Right atrium auricular region (tissue), 2 donors: ENCODE results near the gene PPP1CB. TPM values are rescaled to one million over a fixed set of nuclear protein-coding genes. Genes with fewer than 3 reads are reported as not detected.
"Not testable (repeated sequence)": the region's sequence is repeated elsewhere in the genome, so short reads cannot be mapped to it uniquely, and the experiment has no call there.

Experiments used
- DNase-seq: peaks from one replicate; pipeline ENCODE4 v3.0.0-alpha.2; 2019; ENCODE audit warnings: low spot score
- H3K27ac ChIP-seq, 2 donors: fragments of 200-600 bp; sonication (generic); 1 replicate in 1 of 2; 2 replicates in 1 of 2; pipeline ENCODE4 v1.5.1; 2016 to 2019
- H3K27me3 ChIP-seq, 2 donors: fragments of 200-600 bp; sonication (generic); one replicate each; pipeline versions ENCODE4 v1.5.1 to v1.6.0; 2017 to 2019
- H3K36me3 ChIP-seq: fragments of 200-600 bp; sonication (generic); one replicate; pipeline ENCODE4 v1.5.1; 2016
- H3K4me1 ChIP-seq, 2 donors: fragments of 200-600 bp; sonication (generic); one replicate each; pipeline versions ENCODE4 v1.5.1 to v1.6.0; 2017 to 2019
- H3K4me3 ChIP-seq, 2 donors: fragments of 200-600 bp; sonication (generic); 1 replicate in 1 of 2; 2 replicates in 1 of 2; pipeline ENCODE4 v1.5.1; 2017 to 2019; ENCODE audit warnings: mild to moderate bottlenecking in 1 of 2, moderate library complexity in 1 of 2
- H3K9me3 ChIP-seq, 2 donors: fragments of 200-600 bp; sonication (generic); one replicate each; pipeline ENCODE4 v1.5.1; 2019
- CTCF ChIP-seq, 2 donors: fragments of 200-600 bp; sonication (generic); IDR thresholded peaks; one replicate each; pipeline ENCODE4 v1.5.1; 2019; ENCODE audit warnings: antibody characterized with exemption in 2 of 2
- total RNA-seq, 2 donors: library from RNA; depleted of rRNA; stranded (reverse); fragments of >200 nt; gene quantifications; one replicate each; pipeline ENCODE4 v1.1.0, GENCODE V29; 2016

PPP1CB gene
- total RNA-seq, 2 donors from 2014 or later = 185 to 213 TPM

GRCh38 chr2:28729698-28730097 is 21.9 kb upstream of the PPP1CB start:
- no peak for DNase-seq
- Histone ChIP-seq H3K4me3 (no peak overlapping the region), H3K4me1 (peaks cover 0 to under 1% of the 10 kb centered on the region in 2 donors), H3K9me3 (no peaks in the 10 kb centered on the region), H3K36me3 (no peaks in the 10 kb centered on the region), H3K27me3 (no peaks in the 10 kb centered on the region), H3K27ac (no peak overlapping the region)
- no peak for TF ChIP-seq CTCF (IDR thresholded peaks at IDR 0.05)

GRCh38 chr2:28730641-28731146 is 20.9 kb upstream of the PPP1CB start:
- Histone ChIP-seq H3K27ac (no peak overlapping the region), H3K9me3 (no peaks in the 10 kb centered on the region), H3K27me3 (no peaks in the 10 kb centered on the region), H3K4me3 (no peak overlapping the region), H3K4me1 (peaks cover 0 to 8% of the 10 kb centered on the region in 2 donors), H3K36me3 (no peaks in the 10 kb centered on the region)
- TF ChIP-seq CTCF (IDR thresholded peaks at IDR 0.05) = no peak
- no peak for DNase-seq

- peaks cover 0 to 8% of the 10 kb centered on the region in 2 donors for H3K4me1 ChIP-seq
- peak overlapping the region in 1 of 2 donors; percentile 6 for H3K4me3 ChIP-seq
- DNase-seq = no peak
- H3K27me3 ChIP-seq = no peaks in the 10 kb centered on the region
- peak overlapping the region; percentile 77 to 82 for H3K27ac ChIP-seq
- H3K36me3 ChIP-seq = no peaks in the 10 kb centered on the region
- H3K9me3 ChIP-seq = peaks cover 0 to 10% of the 10 kb centered on the region in 2 donors
- no peak for TF ChIP-seq CTCF (IDR thresholded peaks at IDR 0.05)
Observed at GRCh38 chr2:28735511-28735910, 16.1 kb upstream of the PPP1CB start.

GRCh38 chr2:28736034-28736433 is 15.6 kb upstream of the PPP1CB start:
- Histone ChIP-seq H3K27me3 (no peaks in the 10 kb centered on the region), H3K4me1 (peaks cover 0 to 8% of the 10 kb centered on the region in 2 donors), H3K27ac (peak overlapping the region; percentile 77 to 82), H3K9me3 (peaks cover 0 to 10% of the 10 kb centered on the region in 2 donors), H3K4me3 (peak overlapping the region in 1 of 2 donors; percentile 6), H3K36me3 (no peaks in the 10 kb centered on the region)
- no peak for TF ChIP-seq CTCF (IDR thresholded peaks at IDR 0.05)
- DNase-seq = no peak

- no peak for TF ChIP-seq CTCF (IDR thresholded peaks at IDR 0.05)
- no peaks in the 10 kb centered on the region for H3K36me3 ChIP-seq
- no peak overlapping the region for H3K4me3 ChIP-seq
- DNase-seq = no peak
- peaks cover 0 to 8% of the 10 kb centered on the region in 2 donors for H3K4me1 ChIP-seq
- no peaks in the 10 kb centered on the region for H3K27me3 ChIP-seq
- no peak overlapping the region for H3K27ac ChIP-seq
- H3K9me3 ChIP-seq = peaks cover 0 to 10% of the 10 kb centered on the region in 2 donors
Observed at GRCh38 chr2:28737655-28738054, 14.0 kb upstream of the PPP1CB start.

- H3K27me3 ChIP-seq, DNase-seq, H3K4me1 ChIP-seq: not testable (repeated sequence)
Observed at GRCh38 chr2:28742619-28743018, 9.0 kb upstream of the PPP1CB start.

More at GRCh38 chr2:28742619-28743018, 9.0 kb upstream of the PPP1CB start:
- not testable (repeated sequence) for H3K4me3 ChIP-seq, H3K27ac ChIP-seq, H3K9me3 ChIP-seq, H3K36me3 ChIP-seq
